GM10248 (cell line): ENCODE measurements around the gene ERVK3-1.

Experiments used
- CTCF ChIA-PET: fragments of 300-600 bp; sonication (Branson Sonifier 250); formaldehyde crosslinking; extraction: SDS; loops from one replicate; lab custom pipeline; 2021; ENCODE audit warnings: antibody characterized with exemption; lab: Yijun Ruan, JAX
- POLR2A ChIA-PET: fragments of 350-650 bp; sonication (Branson Sonifier 250); formaldehyde crosslinking; extraction: SDS; loops from one replicate; lab custom pipeline; 2020; ENCODE audit warnings: antibody characterized with exemption; lab: Yijun Ruan, JAX
- DNase-seq: peaks from one replicate; pipeline ENCODE4 v3.0.0; 2012; ENCODE audit errors: extremely low spot score
- TF ChIP-seq, protein P1 (sequence below): IDR thresholded peaks from 2 replicates; pipeline ENCODE4 v1.5.1; 2012; ENCODE audit warnings: mild to moderate bottlenecking, low read depth; ENCODE audit errors: extremely low read depth, missing control alignments, control extremely low read depth

ERVK3-1 gene

GRCh38 chr19:58364146-58364545 is 59.0 kb downstream of the ERVK3-1 start:
- TF ChIP-seq, protein P1, sequence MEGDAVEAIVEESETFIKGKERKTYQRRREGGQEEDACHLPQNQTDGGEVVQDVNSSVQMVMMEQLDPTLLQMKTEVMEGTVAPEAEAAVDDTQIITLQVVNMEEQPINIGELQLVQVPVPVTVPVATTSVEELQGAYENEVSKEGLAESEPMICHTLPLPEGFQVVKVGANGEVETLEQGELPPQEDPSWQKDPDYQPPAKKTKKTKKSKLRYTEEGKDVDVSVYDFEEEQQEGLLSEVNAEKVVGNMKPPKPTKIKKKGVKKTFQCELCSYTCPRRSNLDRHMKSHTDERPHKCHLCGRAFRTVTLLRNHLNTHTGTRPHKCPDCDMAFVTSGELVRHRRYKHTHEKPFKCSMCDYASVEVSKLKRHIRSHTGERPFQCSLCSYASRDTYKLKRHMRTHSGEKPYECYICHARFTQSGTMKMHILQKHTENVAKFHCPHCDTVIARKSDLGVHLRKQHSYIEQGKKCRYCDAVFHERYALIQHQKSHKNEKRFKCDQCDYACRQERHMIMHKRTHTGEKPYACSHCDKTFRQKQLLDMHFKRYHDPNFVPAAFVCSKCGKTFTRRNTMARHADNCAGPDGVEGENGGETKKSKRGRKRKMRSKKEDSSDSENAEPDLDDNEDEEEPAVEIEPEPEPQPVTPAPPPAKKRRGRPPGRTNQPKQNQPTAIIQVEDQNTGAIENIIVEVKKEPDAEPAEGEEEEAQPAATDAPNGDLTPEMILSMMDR: no peak
- ChIA-PET POLR2A (interaction anchor here (0.8 kb wide), 1 partner anchor 10 kb away, joined by 3 read pairs; no protein-coding TSS in a partner anchor), CTCF (interaction anchor here (1.7 to 3.2 kb wide), 5 partner anchors 10 to 155 kb away, joined by 3 to 12 read pairs (median 7); partner anchors contain the start of gene ZBTB45)
- no peak for DNase-seq
